Measurements from ENCODE around the gene MAP3K14.

MAP3K14 gene

GRCh38 chr17:45296833-45297124 is 20.0 kb downstream of the MAP3K14 start:
- TF ChIP-seq FOXP2 (optimal IDR thresholded peaks at IDR 0.05; ENCODE audit: borderline replicate concordance, extremely low read depth, extremely low read length, insufficient read depth), result no peak
- TF ChIP-seq SIN3A (IDR thresholded peaks at IDR 0.05; ENCODE audit: borderline replicate concordance, insufficient read depth, low read length), result no peak
- TF ChIP-seq, protein P1, sequence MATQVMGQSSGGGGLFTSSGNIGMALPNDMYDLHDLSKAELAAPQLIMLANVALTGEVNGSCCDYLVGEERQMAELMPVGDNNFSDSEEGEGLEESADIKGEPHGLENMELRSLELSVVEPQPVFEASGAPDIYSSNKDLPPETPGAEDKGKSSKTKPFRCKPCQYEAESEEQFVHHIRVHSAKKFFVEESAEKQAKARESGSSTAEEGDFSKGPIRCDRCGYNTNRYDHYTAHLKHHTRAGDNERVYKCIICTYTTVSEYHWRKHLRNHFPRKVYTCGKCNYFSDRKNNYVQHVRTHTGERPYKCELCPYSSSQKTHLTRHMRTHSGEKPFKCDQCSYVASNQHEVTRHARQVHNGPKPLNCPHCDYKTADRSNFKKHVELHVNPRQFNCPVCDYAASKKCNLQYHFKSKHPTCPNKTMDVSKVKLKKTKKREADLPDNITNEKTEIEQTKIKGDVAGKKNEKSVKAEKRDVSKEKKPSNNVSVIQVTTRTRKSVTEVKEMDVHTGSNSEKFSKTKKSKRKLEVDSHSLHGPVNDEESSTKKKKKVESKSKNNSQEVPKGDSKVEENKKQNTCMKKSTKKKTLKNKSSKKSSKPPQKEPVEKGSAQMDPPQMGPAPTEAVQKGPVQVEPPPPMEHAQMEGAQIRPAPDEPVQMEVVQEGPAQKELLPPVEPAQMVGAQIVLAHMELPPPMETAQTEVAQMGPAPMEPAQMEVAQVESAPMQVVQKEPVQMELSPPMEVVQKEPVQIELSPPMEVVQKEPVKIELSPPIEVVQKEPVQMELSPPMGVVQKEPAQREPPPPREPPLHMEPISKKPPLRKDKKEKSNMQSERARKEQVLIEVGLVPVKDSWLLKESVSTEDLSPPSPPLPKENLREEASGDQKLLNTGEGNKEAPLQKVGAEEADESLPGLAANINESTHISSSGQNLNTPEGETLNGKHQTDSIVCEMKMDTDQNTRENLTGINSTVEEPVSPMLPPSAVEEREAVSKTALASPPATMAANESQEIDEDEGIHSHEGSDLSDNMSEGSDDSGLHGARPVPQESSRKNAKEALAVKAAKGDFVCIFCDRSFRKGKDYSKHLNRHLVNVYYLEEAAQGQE (IDR thresholded peaks at IDR 0.05; ENCODE audit: insufficient read depth in 1 of 2, low read depth in 2 of 2, low read length in 2 of 2), result no peak
- no peak for TF ChIP-seq POLR2AphosphoS5 (IDR thresholded peaks at IDR 0.05; ENCODE audit: low read depth, low read length)
- no peak for TF ChIP-seq TAF1 (IDR thresholded peaks at IDR 0.05; ENCODE audit: borderline replicate concordance, insufficient read depth, low read length)

- TF ChIP-seq FOXP2 (optimal IDR thresholded peaks at IDR 0.05; ENCODE audit: borderline replicate concordance, extremely low read depth, extremely low read length, insufficient read depth), result no peak
- TF ChIP-seq SIN3A (IDR thresholded peaks at IDR 0.05; ENCODE audit: borderline replicate concordance, insufficient read depth, low read length), result no peak
- TF ChIP-seq TAF1 (IDR thresholded peaks at IDR 0.05; ENCODE audit: borderline replicate concordance, insufficient read depth, low read length), result no peak
- no peak for TF ChIP-seq POLR2AphosphoS5 (IDR thresholded peaks at IDR 0.05; ENCODE audit: low read depth, low read length)
- TF ChIP-seq, protein P1 (IDR thresholded peaks at IDR 0.05; ENCODE audit: insufficient read depth in 1 of 2, low read depth in 2 of 2, low read length in 2 of 2), result no peak
Observed at GRCh38 chr17:45296003-45296832, 20.6 kb downstream of the MAP3K14 start.

- TF ChIP-seq TAF1 (IDR thresholded peaks at IDR 0.05; ENCODE audit: borderline replicate concordance, insufficient read depth, low read length), result no peak
- TF ChIP-seq FOXP2 (optimal IDR thresholded peaks at IDR 0.05; ENCODE audit: borderline replicate concordance, extremely low read depth, extremely low read length, insufficient read depth), result no peak
- TF ChIP-seq POLR2AphosphoS5 (IDR thresholded peaks at IDR 0.05; ENCODE audit: low read depth, low read length), result no peak
- TF ChIP-seq SIN3A (IDR thresholded peaks at IDR 0.05; ENCODE audit: borderline replicate concordance, insufficient read depth, low read length), result no peak
- TF ChIP-seq, protein P1 (IDR thresholded peaks at IDR 0.05; ENCODE audit: insufficient read depth in 1 of 2, low read depth in 2 of 2, low read length in 2 of 2), result no peak
Observed at GRCh38 chr17:45294506-45294905, 22.3 kb downstream of the MAP3K14 start.

DNA sequence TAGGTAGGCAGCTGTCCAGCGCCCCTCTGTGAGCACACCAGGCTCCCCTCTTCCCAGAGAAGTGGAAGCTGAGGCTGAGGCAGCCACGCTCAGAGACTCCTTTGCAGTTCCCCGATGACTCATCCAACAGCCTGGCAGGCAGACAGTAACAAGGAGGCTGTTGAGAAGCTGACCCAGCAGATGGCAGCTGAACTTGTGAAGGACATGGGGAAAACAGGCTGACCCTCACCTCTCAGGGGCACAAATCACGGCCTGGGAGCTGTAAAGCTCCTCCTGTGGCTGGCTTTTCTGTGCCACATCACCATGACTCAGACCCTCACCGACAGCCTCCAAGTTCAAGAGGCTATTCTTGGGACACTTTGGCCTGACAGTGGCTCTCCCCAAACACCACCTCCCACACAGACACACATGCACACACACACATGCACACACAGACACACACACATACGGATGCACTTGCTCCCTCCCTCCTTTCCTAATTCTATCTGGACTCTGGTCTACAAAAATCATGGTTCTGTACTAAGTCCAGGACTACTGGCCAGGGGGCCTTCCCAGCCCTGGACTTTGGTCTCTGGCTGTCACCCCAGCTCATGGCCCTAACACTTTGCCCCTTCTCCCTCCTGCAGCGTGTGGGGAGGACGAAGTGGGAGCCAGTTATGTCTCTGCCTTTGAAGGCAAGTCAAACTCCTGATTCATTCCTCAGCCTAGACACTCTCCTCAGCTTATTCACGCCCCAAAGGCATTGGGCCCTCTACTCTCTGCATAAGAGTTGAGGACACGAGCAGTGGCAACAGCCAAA is 23.2 kb downstream of the MAP3K14 start:
- no peak for TF ChIP-seq TAF1 (IDR thresholded peaks at IDR 0.05; ENCODE audit: borderline replicate concordance, insufficient read depth, low read length)
- TF ChIP-seq, protein P1 (IDR thresholded peaks at IDR 0.05; ENCODE audit: insufficient read depth in 1 of 2, low read depth in 2 of 2, low read length in 2 of 2), result peak; percentile 38 to 77; a peak in 2 of 4 replicates
- no peak for TF ChIP-seq SIN3A (IDR thresholded peaks at IDR 0.05; ENCODE audit: borderline replicate concordance, insufficient read depth, low read length)

Data from PFSK-1 (cell line).